Anterior cingulate cortex (tissue), 58 donors: ENCODE data around the gene AVP.
"Not testable (repeated sequence)": the region's sequence is repeated elsewhere in the genome, so short reads cannot be mapped to it uniquely, and the experiment has no call there.

Source experiments
- DNase-seq, 58 donors: peaks; one replicate each; lab custom pipeline; 2025; lab: John Stamatoyannopoulos, UW

AVP gene

GRCh38 chr20:3064119-3064518 lies 20.4 kb downstream of the AVP start:
- not testable (repeated sequence) for DNase-seq

GRCh38 chr20:3059489-3059888 lies 25.0 kb downstream of the AVP start:
- DNase-seq, result no peak

- DNase-seq, result no peak
Observed at GRCh38 chr20:3051385-3052019, 33.0 kb downstream of the AVP start.

GRCh38 chr20:3047486-3048419 lies 36.8 kb downstream of the AVP start:
- no peak for DNase-seq

GRCh38 chr20:3046677-3047462 lies 37.7 kb downstream of the AVP start:
- DNase-seq, result peak in 8 of 58 donors; percentile 24 to 48 (median 36)

- peak; percentile 35 to 94 (median 84) for DNase-seq
Observed at GRCh38 chr20:3045816-3046676, 38.5 kb downstream of the AVP start, which contains the start of gene MRPS26. MRPS26 (plus strand) TSS chr20:3046052; CDS start chr20:3046069, 17 bp downstream.

- DNase-seq, result peak in 39 of 58 donors; percentile 60 to 94 (median 85)
Observed at GRCh38 chr20:3045042-3045815, 39.3 kb downstream of the AVP start.

- no peak for DNase-seq
Observed at GRCh38 chr20:3044336-3044965, 40.1 kb downstream of the AVP start.

GRCh38 chr20:3043322-3043721 lies 41.2 kb downstream of the AVP start, which contains the start of gene GNRH2:
GNRH2 (plus strand) TSS chr20:3043622; CDS start chr20:3044415, 793 bp downstream.
- no peak for DNase-seq

- peak in 4 of 58 donors; percentile 15 to 23 (median 18) for DNase-seq
Observed at GRCh38 chr20:3042625-3043024, 41.9 kb downstream of the AVP start.

GRCh38 chr20:3041854-3042409 lies 42.6 kb downstream of the AVP start:
- DNase-seq, result peak in 1 of 58 donors; percentile 26

GRCh38 chr20:3040086-3040485 lies 44.4 kb downstream of the AVP start:
- DNase-seq, result no peak

GRCh38 chr20:3039426-3039825 lies 45.1 kb downstream of the AVP start:
- no peak for DNase-seq

- no peak for DNase-seq
Observed at GRCh38 chr20:3038454-3038853, 46.1 kb downstream of the AVP start.

- no peak for DNase-seq
Observed at GRCh38 chr20:3037654-3038053, 46.9 kb downstream of the AVP start.

- peak in 6 of 58 donors; percentile 7 to 39 (median 22) for DNase-seq
Observed at GRCh38 chr20:3032624-3033023, 51.9 kb downstream of the AVP start.
